Measurements from ENCODE around the gene DNAH5. TPM values are rescaled to one million over a fixed set of nuclear protein-coding genes. Genes with fewer than 3 reads are reported as not detected.
A peak's percentile ranks its signal among the peaks of the same experiment; 100 is the strongest.

DNAH5 gene
- total and polyA plus RNA-seq, 8 donors: 0.61 to 9.8 (median 2.7) TPM

- ATAC-seq: no peak
- no peak for TF ChIP-seq CTCF (IDR thresholded peaks at IDR 0.05)
- intact Hi-C loops (cut with DNase I): no loop called here
- no peak for DNase-seq
- H3K4me3 ChIP-seq: no peak overlapping the region
- no peaks in the 10 kb centered on the region for H3K36me3 ChIP-seq
- no peaks in the 10 kb centered on the region for H3K9me3 ChIP-seq
- H3K4me1 ChIP-seq: no peaks in the 10 kb centered on the region
- no peak overlapping the region for H3K27ac ChIP-seq
- no peaks in the 10 kb centered on the region for H3K27me3 ChIP-seq
Observed at GRCh38 chr5:13910201-13910600, 34.3 kb downstream of the DNAH5 start.

- intact Hi-C loops (cut with DNase I): no loop called here
- Histone ChIP-seq H3K27ac (no peak overlapping the region), H3K9me3 (no peaks in the 10 kb centered on the region), H3K4me3 (no peak overlapping the region), H3K4me1 (no peaks in the 10 kb centered on the region), H3K36me3 (no peaks in the 10 kb centered on the region), H3K27me3 (no peaks in the 10 kb centered on the region)
- TF ChIP-seq CTCF (IDR thresholded peaks at IDR 0.05): no peak
- no peak for ATAC-seq
- DNase-seq: no peak
Observed at GRCh38 chr5:13909271-13909670, 35.2 kb downstream of the DNAH5 start.

DNA sequence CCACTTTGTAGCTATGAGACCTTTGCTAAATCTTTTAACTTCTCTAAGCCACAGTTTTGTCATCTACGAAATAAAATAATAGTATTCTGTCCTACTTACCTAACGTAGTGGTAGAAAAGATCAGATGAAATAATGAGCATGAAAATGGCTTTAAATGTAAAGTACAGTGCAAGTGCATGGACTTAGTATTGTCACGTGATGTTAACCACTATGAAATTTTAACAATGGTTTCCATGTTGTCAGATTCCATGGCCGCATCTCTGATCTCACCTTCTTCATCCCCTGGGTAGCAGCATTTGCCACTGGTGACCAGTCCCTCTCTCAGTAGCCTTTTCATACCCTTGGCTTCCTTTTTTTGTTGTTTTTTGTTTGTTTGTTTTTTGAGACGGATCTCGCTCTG lies 45.9 kb downstream of the DNAH5 start:
- no peak for ATAC-seq
- no peaks in the 10 kb centered on the region for H3K36me3 ChIP-seq
- no peaks in the 10 kb centered on the region for H3K4me1 ChIP-seq
- no peak for DNase-seq
- no peak for TF ChIP-seq CTCF (IDR thresholded peaks at IDR 0.05)
- intact Hi-C loops (cut with DNase I): no loop called here
- no peaks in the 10 kb centered on the region for H3K27me3 ChIP-seq
- H3K27ac ChIP-seq: no peak overlapping the region
- no peak overlapping the region for H3K4me3 ChIP-seq
- H3K9me3 ChIP-seq: no peaks in the 10 kb centered on the region

DNA sequence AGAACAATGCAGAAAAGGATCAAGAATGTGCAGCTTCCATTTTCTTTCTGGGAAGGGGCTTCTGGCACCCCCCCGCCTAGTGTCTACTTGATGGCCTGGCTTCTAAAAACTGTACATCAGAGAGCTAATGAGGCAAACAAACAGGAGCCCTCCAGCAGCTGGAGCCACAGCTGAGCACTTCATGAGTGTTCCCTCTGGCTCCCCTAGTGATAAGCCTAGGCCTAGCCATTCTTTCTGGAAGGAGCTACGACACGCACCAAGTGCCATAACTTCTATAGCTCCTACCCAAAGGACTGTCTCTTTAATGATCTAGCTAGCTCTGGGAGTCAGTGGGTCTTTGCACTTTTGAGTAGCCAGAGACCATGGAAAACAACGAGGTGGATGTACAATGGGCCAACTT lies 66.1 kb downstream of the DNAH5 start:
- no peak overlapping the region for H3K27ac ChIP-seq
- H3K27me3 ChIP-seq: no peaks in the 10 kb centered on the region
- ATAC-seq (no peak), DNase-seq (no peak)
- H3K9me3 ChIP-seq: peaks cover 0 to 29% of the 10 kb centered on the region in 2 donors
- no peaks in the 10 kb centered on the region for H3K4me1 ChIP-seq
- H3K4me3 ChIP-seq: no peak overlapping the region
- no peak for TF ChIP-seq CTCF (IDR thresholded peaks at IDR 0.05)
- intact Hi-C loops (cut with DNase I): no loop called here
- H3K36me3 ChIP-seq: no peaks in the 10 kb centered on the region

DNA sequence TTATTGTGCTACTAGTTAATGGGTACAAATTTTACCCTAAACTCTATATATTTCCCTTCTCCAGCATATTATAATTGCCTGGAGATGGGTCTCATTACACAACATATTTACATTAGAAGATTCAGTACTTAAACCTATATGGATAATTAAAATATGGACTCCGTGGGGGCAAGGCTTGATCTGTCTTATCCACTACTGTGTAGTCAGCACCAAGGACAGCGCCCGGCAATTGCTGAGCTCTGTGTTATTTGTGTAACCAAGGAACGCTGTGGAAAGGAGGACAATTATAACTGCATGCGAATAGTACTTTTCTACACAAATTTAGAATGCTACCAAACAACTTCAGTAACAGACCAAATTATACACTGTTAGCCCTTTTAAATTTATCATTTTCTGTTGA lies 77.7 kb downstream of the DNAH5 start:
- DNase-seq: peak in 2 of 4 donors; percentile 16 to 37
- no peaks in the 10 kb centered on the region for H3K9me3 ChIP-seq
- H3K36me3 ChIP-seq: no peaks in the 10 kb centered on the region
- no peak overlapping the region for H3K4me3 ChIP-seq
- peak; percentile 60 for ATAC-seq
- intact Hi-C loops (cut with DNase I): no loop called here
- no peaks in the 10 kb centered on the region for H3K27me3 ChIP-seq
- H3K27ac ChIP-seq: no peak overlapping the region
- no peaks in the 10 kb centered on the region for H3K4me1 ChIP-seq
- no peak for TF ChIP-seq CTCF (IDR thresholded peaks at IDR 0.05)

All from left lung (tissue), 10 donors.